ENCODE measurements around the gene CYP1A1.

The CYP1A1 gene

GRCh38 chr15:74762791-74763150 lies 37.4 kb upstream of the CYP1A1 start:
- Histone ChIP-seq H3K79me2 (ENCODE audit: insufficient read depth, low read length) (no peaks in the 10 kb centered on the region), H3K27me3 (ENCODE audit: insufficient read depth, low read length) (no peaks in the 10 kb centered on the region), H3K9me3 (ENCODE audit: low read length) (no peaks in the 10 kb centered on the region), H3K27ac (ENCODE audit: low read depth, low read length, poor library complexity, severe bottlenecking) (peak overlapping the region; percentile 12), H3K9me2 (ENCODE audit: low read depth, low read length) (no peaks in the 10 kb centered on the region), H4K20me1 (ENCODE audit: insufficient read depth, low read length) (no peaks in the 10 kb centered on the region), H3K4me2 (ENCODE audit: low read length) (no peak overlapping the region), H2AFZ (ENCODE audit: low read length) (no peak overlapping the region), H3K4me1 (ENCODE audit: insufficient read depth, low read length, severe bottlenecking) (peaks cover 18% of the 10 kb centered on the region), H3F3A (ENCODE audit: insufficient read depth, low read length) (no peaks in the 10 kb centered on the region), H3K4me3 (ENCODE audit: low read depth, low read length, poor library complexity, severe bottlenecking) (no peak overlapping the region), H3K9ac (ENCODE audit: low read length) (no peak overlapping the region), H3K36me3 (ENCODE audit: insufficient read depth, low read length) (no peaks in the 10 kb centered on the region; the same call in 1 of the 2 replicates)
- TF ChIP-seq CTCF (IDR thresholded peaks at IDR 0.05; ENCODE audit: low read length): no peak

- Histone ChIP-seq H3F3A (ENCODE audit: insufficient read depth, low read length) (no peaks in the 10 kb centered on the region), H3K27me3 (ENCODE audit: insufficient read depth, low read length) (no peaks in the 10 kb centered on the region), H3K9ac (ENCODE audit: low read length) (no peak overlapping the region), H3K4me3 (ENCODE audit: low read depth, low read length, poor library complexity, severe bottlenecking) (no peak overlapping the region), H3K9me3 (ENCODE audit: low read length) (no peaks in the 10 kb centered on the region), H3K4me2 (ENCODE audit: low read length) (no peak overlapping the region), H3K9me2 (ENCODE audit: low read depth, low read length) (no peaks in the 10 kb centered on the region), H3K36me3 (ENCODE audit: insufficient read depth, low read length) (no peaks in the 10 kb centered on the region; the same call in 1 of the 2 replicates), H4K20me1 (ENCODE audit: insufficient read depth, low read length) (no peaks in the 10 kb centered on the region), H3K27ac (ENCODE audit: low read depth, low read length, poor library complexity, severe bottlenecking) (no peak overlapping the region), H3K4me1 (ENCODE audit: insufficient read depth, low read length, severe bottlenecking) (peaks cover 18% of the 10 kb centered on the region), H3K79me2 (ENCODE audit: insufficient read depth, low read length) (no peaks in the 10 kb centered on the region), H2AFZ (ENCODE audit: low read length) (no peak overlapping the region)
- no peak for TF ChIP-seq CTCF (IDR thresholded peaks at IDR 0.05; ENCODE audit: low read length)
Measured at GRCh38 chr15:74758736-74759135, 33.4 kb upstream of the CYP1A1 start.

GRCh38 chr15:74754593-74755215 lies 29.4 kb upstream of the CYP1A1 start:
- Histone ChIP-seq H3K4me3 (ENCODE audit: low read depth, low read length, poor library complexity, severe bottlenecking) (no peak overlapping the region), H3K27ac (ENCODE audit: low read depth, low read length, poor library complexity, severe bottlenecking) (no peak overlapping the region), H3K27me3 (ENCODE audit: insufficient read depth, low read length) (peaks cover 16% of the 10 kb centered on the region), H3K9ac (ENCODE audit: low read length) (no peak overlapping the region), H3K4me2 (ENCODE audit: low read length) (no peak overlapping the region), H3K36me3 (ENCODE audit: insufficient read depth, low read length) (no peaks in the 10 kb centered on the region; the same call in 1 of the 2 replicates), H2AFZ (ENCODE audit: low read length) (no peak overlapping the region), H3K9me3 (ENCODE audit: low read length) (no peaks in the 10 kb centered on the region), H3K79me2 (ENCODE audit: insufficient read depth, low read length) (no peaks in the 10 kb centered on the region), H3K4me1 (ENCODE audit: insufficient read depth, low read length, severe bottlenecking) (no peaks in the 10 kb centered on the region), H4K20me1 (ENCODE audit: insufficient read depth, low read length) (no peaks in the 10 kb centered on the region), H3K9me2 (ENCODE audit: low read depth, low read length) (no peaks in the 10 kb centered on the region), H3F3A (ENCODE audit: insufficient read depth, low read length) (no peaks in the 10 kb centered on the region)
- TF ChIP-seq EZH2 (IDR thresholded peaks at IDR 0.05; ENCODE audit: borderline replicate concordance, low read length): no peak
- TF ChIP-seq CTCF (IDR thresholded peaks at IDR 0.05; ENCODE audit: low read length): no peak

All from OCI-LY1 (cell line).